T-helper 2 cell treated with Interferon-gamma antibody and Interleukin-4, amounts not matched to agents 5 μg/mL and 100 μg/mL, for 36 hours (primary cell): Measurements from ENCODE around the gene MOB2.

ENCODE experiments used
- DNase-seq: peaks from one replicate; pipeline ENCODE4 v3.0.0; 2021; ENCODE audit warnings: low spot score
- H3K27ac Mint-ChIP-seq: one replicate; pipeline ENCODE4 v1.8.0; 2021; ENCODE audit warnings: mild to moderate bottlenecking, mixed read lengths
- H3K27me3 Mint-ChIP-seq: one replicate; pipeline ENCODE4 v1.8.0; 2021; ENCODE audit warnings: low read depth, mixed read lengths
- H3K36me3 Mint-ChIP-seq: one replicate; pipeline ENCODE4 v1.8.0; 2021; ENCODE audit warnings: low read depth, mixed read lengths
- H3K4me1 Mint-ChIP-seq: one replicate; pipeline ENCODE4 v1.8.0; 2021; ENCODE audit warnings: low read depth, mixed read lengths
- H3K4me3 Mint-ChIP-seq: one replicate; pipeline ENCODE4 v1.8.0; 2022; ENCODE audit warnings: mild to moderate bottlenecking, moderate library complexity, mixed read lengths
- H3K9me3 Mint-ChIP-seq: one replicate; pipeline ENCODE4 v1.8.0; 2021; ENCODE audit warnings: mixed read lengths

Gene MOB2

DNA sequence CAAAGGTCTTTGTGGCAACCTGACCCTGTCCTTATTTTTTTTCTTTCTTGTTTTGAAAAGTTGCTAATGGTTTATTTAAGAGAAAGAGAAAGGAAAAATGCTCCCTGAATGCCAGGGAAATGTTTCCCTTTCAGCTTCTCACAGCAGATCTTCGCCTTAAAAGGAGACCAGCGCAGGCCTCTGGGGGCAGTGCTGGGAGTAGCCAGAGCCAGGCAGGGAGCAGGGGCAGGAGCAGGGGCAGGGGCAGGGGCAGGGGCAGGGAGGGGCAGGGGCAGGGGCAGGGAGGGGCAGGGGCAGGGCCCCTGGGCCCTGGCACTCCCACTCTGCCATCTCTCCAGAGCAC is 5.1 kb downstream of the MOB2 start:
- Mint-ChIP-seq H3K4me3 (no peak overlapping the region), H3K4me1 (no peaks in the 10 kb centered on the region), H3K36me3 (peaks cover 4% of the 10 kb centered on the region), H3K9me3 (no peaks in the 10 kb centered on the region), H3K27me3 (no peaks in the 10 kb centered on the region), H3K27ac (no peak overlapping the region)
- DNase-seq = no peak

DNA sequence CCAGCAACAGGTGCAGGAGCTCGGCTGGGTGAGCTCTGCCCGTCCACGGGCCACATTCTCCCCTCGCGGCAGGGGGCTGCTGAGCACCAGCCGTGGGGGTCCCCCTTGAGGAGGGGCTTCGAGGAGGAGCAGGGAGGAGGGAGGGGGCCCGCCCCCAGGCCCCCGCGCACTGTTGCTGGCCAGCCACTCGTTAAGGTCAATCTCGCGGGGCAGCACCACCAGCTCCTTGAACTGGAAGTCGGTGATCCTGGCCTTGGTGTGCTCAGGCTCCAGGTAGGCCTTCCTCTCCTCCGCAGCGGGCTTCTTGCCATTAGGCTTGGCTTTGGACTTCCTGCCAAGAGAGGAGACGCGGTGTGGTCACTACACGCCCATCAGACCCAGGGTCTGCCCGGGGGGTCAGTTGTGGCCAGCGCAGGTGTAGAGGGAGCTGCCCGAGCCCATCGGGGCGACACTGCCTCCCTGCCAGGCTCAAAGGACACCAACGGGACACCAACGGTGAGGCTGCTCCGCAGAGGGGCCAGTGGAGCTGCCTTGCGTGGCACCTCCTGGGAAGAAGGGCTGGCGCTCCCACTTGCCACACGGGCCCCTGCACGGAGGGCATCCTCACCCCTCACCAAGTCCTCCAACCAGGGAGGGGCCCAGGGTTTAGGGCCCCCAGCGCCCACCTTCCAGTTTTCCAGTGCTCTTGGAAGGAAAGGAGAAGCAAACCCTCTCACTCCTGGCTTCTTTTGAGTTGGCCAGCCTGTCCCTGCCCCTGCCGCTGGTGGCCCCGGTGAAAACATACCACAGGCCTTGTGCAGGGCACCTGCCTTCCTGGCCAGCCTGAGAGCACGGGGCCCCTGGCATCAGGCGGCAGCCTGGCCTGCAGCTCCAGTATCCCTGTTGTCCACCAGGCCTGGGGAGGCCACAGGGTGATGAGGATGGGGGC is 5.8 kb downstream of the MOB2 start:
- no peak for DNase-seq
- Mint-ChIP-seq H3K4me1 (no peaks in the 10 kb centered on the region), H3K27ac (no peak overlapping the region)

DNA sequence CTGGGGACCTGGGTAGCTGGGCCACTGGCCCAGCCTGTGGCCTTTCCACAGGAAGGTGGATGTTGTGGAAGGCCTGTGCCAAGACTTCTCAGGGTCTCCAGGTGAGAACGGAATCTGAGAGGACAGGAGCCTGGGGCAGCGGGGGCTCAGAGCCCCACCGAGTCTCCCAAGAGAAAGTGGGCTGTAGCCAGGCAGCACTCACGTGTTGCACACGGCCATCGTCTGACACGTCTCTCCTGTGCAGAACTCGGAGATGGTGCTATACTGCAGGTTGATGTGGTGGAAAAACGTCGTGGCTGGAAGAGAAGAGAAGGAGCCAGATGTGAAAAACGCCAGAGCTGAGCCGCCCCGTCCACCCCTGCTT is 6.4 kb downstream of the MOB2 start:
- no peaks in the 10 kb centered on the region for H3K9me3 Mint-ChIP-seq
- peaks cover 4% of the 10 kb centered on the region for H3K36me3 Mint-ChIP-seq
- no peak for DNase-seq
- H3K4me3 Mint-ChIP-seq = no peak overlapping the region
- no peak overlapping the region for H3K27ac Mint-ChIP-seq
- H3K27me3 Mint-ChIP-seq = no peaks in the 10 kb centered on the region
- no peaks in the 10 kb centered on the region for H3K4me1 Mint-ChIP-seq

More for the DNA sequence above, 5.8 kb downstream of the MOB2 start:
- Mint-ChIP-seq H3K27me3 (no peaks in the 10 kb centered on the region), H3K4me3 (no peak overlapping the region), H3K9me3 (no peaks in the 10 kb centered on the region), H3K36me3 (peaks cover 4% of the 10 kb centered on the region)

DNA sequence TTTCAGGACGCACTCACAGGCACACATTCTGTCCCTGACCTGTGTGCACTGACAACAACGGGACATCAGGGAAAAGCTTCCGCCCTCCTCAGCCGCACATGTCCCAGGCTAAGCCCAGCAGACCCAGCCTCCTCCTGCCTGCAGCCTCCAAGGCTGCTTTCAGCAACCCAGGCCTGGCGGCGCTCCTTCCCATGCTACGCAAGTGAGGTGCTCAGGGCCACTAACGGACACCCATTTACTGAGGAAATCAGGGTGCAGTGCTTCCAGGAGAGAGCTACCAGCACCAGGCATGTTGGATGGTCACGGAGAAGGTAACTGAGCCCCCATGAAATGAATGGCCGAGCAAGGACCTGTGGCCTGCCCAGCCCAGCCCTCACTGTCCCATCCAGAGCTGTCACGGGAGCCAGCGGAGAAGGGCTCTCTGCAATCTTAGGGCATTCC is 6.9 kb downstream of the MOB2 start:
- no peaks in the 10 kb centered on the region for H3K9me3 Mint-ChIP-seq
- no peaks in the 10 kb centered on the region for H3K27me3 Mint-ChIP-seq
- DNase-seq = no peak
- no peak overlapping the region for H3K27ac Mint-ChIP-seq
- H3K4me3 Mint-ChIP-seq = no peak overlapping the region
- H3K4me1 Mint-ChIP-seq = no peaks in the 10 kb centered on the region
- peaks cover 4% of the 10 kb centered on the region for H3K36me3 Mint-ChIP-seq

DNA sequence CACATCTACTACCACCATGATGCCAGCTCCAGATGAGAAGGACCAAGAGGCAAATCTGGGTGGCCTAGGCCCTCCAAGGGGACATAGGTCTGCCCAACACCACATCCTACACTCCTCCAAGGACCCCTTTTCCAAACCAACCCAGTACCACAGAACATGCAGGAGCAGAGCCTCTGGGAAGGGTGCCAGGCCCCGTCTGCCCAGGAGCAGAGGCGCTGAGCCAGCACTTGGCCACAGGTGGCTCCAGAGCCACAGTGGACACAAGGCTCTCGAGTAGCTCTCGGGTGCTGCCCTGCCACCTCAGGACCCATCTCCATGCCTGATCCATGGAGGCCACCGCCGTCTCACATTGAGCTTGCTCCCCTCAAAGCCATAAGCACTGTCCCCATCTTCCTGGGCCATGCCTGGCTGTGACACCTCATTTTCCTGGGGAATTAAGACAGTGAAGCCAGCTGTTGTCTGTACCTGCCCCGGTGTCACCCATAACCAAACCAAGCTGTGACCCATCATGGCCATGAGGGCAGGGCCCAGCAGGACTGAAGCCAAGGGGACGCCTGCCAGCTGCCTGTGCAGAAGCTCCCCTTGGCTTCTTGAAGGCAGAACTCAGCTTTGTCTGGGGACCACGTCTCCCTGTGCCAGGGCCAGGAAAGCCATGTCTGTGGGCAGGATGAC is 7.4 kb downstream of the MOB2 start:
- Mint-ChIP-seq H3K4me1 (no peaks in the 10 kb centered on the region), H3K27me3 (no peaks in the 10 kb centered on the region), H3K4me3 (no peak overlapping the region), H3K9me3 (no peaks in the 10 kb centered on the region), H3K27ac (no peak overlapping the region), H3K36me3 (peaks cover 4% of the 10 kb centered on the region)
- no peak for DNase-seq

DNA sequence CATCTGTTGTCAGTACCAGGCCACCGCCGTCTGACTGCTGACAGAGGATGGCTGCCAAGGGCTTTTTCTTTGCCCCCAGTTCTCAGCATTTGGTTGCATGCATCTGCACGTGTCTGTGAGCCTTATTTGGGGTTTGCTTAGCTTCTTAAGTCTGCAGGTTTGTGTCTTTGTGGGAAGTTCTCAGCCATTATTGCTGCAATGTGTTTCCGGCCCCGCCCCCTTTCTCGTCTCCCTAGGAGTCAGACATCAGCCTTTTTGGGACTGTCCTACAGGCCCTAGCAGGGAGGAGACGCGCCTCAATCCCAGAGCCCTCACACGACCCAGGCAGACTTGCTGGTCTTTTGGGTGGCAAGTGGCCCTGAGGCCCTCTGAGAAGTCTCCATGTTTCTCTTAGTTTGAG is 8.0 kb downstream of the MOB2 start:
- Mint-ChIP-seq H3K27me3 (no peaks in the 10 kb centered on the region), H3K4me1 (no peaks in the 10 kb centered on the region), H3K4me3 (no peak overlapping the region), H3K9me3 (no peaks in the 10 kb centered on the region), H3K27ac (peak overlapping the region; percentile 31), H3K36me3 (peaks cover 4% of the 10 kb centered on the region)
- DNase-seq = no peak

DNA sequence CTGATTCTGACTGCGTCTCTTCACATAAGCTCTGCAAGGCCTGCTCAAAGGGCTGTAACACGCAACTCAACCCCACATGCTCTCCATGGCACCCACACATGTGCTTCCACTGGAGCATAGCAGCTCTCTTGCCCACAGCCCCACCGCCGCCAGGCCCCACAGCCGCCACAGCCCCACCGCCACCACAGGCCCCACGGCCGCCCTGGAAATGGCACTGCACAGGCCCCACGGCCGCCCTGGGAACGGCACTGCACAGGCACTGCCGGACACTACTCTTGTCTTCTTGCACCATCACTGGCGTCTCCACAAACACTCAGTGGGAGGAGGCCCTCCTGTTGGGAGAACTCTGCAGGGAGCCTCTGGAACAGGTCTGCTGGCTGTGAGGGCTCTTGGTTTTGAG is 8.6 kb downstream of the MOB2 start:
- no peak overlapping the region for H3K27ac Mint-ChIP-seq

DNA sequence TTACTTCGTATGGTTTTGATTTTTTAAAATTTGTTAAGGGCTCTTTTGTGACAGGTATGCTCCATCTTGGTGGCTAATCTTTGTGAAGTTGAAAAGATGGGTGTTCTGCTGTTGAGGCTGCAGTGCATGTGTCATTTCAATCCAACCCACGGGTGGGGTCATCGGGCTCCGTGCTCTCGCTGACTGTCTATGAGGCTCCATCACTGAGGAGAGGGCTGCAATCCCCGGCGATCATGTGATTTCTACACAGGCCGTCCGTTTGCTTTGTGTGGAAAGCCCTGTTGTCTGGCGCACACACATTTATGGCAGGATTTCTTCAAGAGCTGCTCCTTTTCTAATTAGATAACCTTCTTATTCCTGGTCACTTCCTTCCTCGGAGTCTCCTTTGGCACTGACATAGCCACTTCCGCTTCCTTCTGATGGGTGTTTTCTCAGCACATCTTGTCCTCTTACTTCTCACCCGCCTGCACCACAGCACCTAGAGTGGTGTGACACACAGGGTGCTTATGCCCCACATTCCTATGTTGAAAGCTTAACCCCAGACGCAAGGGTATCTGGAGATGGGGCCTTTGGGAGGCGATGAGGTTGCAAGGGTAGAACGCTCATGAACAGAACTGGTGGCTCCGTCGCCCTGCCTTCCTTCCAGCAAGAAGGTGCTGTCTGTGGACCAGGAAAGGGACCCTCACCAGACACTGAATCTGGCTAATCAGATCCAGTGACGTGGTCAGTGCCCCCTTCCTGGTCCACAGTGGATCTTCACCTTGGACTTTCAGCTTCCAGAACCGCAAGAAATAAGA is 9.4 kb downstream of the MOB2 start:
- H3K27me3 Mint-ChIP-seq = no peaks in the 10 kb centered on the region
- H3K4me1 Mint-ChIP-seq = no peaks in the 10 kb centered on the region
- no peak for DNase-seq
- H3K27ac Mint-ChIP-seq = no peak overlapping the region
- H3K4me3 Mint-ChIP-seq = no peak overlapping the region
- no peaks in the 10 kb centered on the region for H3K9me3 Mint-ChIP-seq
- H3K36me3 Mint-ChIP-seq = peaks cover 4% of the 10 kb centered on the region

More for the DNA sequence above, 8.6 kb downstream of the MOB2 start:
- no peaks in the 10 kb centered on the region for H3K4me1 Mint-ChIP-seq
- DNase-seq = no peak
- peaks cover 4% of the 10 kb centered on the region for H3K36me3 Mint-ChIP-seq
- H3K4me3 Mint-ChIP-seq = no peak overlapping the region
- no peaks in the 10 kb centered on the region for H3K27me3 Mint-ChIP-seq
- H3K9me3 Mint-ChIP-seq = no peaks in the 10 kb centered on the region

DNA sequence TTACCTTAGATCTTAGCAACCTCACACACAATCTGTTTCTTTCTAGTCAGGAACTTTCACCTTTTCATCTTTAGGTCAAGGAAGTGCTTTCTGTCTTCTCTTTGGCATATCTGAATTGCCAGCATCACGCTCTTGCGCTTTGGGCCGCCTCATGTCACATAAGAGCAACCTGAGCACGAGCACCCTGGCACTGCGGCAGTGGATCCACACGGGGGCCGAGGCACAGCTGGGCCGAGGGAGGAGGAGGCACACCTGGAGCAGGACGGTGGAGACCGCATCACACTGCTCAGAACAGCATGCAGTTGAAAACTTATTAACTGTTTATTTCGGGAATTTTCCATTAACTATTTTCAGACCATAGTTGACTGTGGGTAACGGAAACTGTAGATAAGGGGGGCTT is 10.7 kb downstream of the MOB2 start:
- no peak for DNase-seq
- no peak overlapping the region for H3K4me3 Mint-ChIP-seq
- no peaks in the 10 kb centered on the region for H3K27me3 Mint-ChIP-seq
- no peak overlapping the region for H3K27ac Mint-ChIP-seq
- no peaks in the 10 kb centered on the region for H3K4me1 Mint-ChIP-seq
- peaks cover 4% of the 10 kb centered on the region for H3K36me3 Mint-ChIP-seq
- H3K9me3 Mint-ChIP-seq = no peaks in the 10 kb centered on the region

DNA sequence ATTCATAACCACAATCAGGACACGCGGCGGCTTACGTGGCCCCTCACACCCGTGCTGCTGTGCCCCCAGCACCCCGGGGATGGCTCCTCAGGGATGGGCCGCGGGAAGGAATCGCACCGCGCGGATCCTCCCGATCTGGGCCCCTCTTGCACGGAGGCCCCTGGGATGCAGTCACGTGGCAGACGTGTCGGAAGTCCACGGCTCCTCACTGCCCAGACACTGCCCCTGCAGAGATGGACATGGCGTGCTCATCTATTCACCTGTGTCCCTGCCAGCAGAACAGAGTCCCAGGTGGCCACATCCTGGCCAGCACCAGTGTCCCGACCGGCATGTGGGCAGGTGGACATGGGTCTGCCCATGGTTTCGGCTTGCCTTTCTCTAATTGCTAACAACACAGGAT is 12.8 kb downstream of the MOB2 start:
- DNase-seq = no peak
- Mint-ChIP-seq H3K36me3 (peaks cover 2% of the 10 kb centered on the region), H3K4me3 (no peak overlapping the region), H3K27ac (no peak overlapping the region), H3K9me3 (no peaks in the 10 kb centered on the region), H3K27me3 (no peaks in the 10 kb centered on the region), H3K4me1 (no peaks in the 10 kb centered on the region)

DNA sequence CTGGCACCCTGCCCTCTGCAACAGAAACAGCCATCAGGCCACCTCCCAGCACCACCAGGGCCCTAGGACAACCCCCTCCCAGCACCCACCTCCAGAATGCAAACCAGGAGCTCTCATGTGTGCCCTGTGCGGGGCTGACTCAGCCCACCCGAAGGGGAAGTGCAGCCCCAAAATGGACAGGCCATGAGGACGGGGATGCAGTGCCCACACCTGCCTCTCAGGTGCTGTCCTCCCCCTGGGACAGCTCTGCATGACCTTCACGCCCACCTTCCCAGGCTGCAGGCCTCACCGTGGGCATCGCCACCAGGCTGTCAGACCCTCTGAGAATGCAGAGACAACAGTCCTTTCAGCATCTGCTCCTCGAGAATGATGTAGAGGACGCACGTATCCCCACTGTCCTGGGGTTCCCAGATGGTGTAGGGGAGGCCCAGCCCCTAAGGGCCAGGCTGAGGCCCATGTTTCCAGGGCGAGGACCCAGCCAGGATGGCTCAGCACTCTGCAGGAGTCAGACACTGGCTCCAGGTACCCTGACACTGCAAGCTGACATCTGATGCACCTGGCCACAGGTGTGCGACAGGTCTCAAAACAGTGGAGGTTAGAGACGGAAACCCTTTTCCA is 13.5 kb downstream of the MOB2 start:
- H3K27me3 Mint-ChIP-seq = no peaks in the 10 kb centered on the region
- DNase-seq = no peak
- no peaks in the 10 kb centered on the region for H3K4me1 Mint-ChIP-seq
- H3K36me3 Mint-ChIP-seq = no peaks in the 10 kb centered on the region
- H3K4me3 Mint-ChIP-seq = no peak overlapping the region
- no peaks in the 10 kb centered on the region for H3K9me3 Mint-ChIP-seq
- H3K27ac Mint-ChIP-seq = no peak overlapping the region

DNA sequence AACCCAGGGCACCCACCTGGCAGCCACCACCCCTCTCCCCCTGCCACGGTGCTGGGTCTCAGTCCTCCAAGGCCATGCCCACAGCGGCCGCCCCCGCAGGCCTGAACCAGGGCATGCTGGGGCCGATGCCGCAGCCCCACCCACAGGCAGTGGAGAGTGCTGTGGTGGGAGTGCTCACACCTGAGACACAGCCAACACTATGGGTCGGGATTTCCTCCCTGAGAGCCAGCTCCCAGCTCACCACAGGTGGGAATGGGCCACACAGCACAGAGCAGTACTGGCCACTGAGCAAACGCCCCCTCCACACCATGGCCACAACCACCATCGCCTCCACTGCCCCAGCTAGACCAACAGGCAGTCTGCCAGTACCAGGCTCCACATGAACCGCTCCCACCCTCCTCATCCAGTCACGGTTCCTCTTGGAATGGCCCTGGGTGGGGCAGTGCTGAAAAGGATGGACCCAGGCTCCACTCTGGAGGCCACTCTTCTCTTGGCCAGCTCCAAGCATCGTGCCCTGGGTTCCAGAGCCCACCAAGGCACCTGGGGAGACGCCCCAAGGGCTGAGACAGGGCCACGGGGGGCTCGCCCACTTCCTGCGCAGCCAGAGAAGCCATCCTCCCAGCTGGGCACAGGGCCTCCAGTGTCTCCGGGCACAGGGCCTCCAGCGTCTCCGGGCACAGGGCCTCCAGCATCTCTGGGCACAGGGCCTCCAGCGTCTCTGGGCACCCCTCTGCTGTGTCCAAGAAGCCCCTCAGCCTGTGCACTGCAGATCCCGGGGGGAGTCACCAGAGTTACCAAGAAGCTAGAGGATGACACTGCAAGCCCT is 14.2 kb downstream of the MOB2 start:
- Mint-ChIP-seq H3K4me1 (no peaks in the 10 kb centered on the region), H3K36me3 (no peaks in the 10 kb centered on the region), H3K4me3 (no peak overlapping the region), H3K27ac (no peak overlapping the region), H3K27me3 (no peaks in the 10 kb centered on the region), H3K9me3 (no peaks in the 10 kb centered on the region)
- DNase-seq = no peak

DNA sequence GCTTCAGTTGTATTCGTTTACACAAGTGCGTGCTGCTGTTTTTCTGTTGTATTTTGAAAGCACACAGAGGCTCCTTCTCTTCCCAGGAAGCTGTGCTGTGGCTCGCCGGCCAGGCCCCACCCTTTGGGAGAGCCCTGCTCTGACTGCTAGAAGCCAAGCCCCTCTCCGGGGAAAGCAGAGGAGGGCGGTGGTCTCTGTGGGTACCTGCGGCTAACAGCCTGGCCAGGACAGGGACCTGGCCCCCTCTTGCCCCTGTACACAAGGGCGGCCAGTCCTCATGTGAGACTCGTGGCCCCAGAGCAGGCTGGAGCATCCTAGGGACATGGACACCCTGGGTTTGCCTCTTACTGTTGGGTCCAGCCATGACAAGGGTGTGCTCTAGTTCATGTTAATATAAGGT is 14.8 kb downstream of the MOB2 start:
- Mint-ChIP-seq H3K27ac (no peak overlapping the region), H3K27me3 (no peaks in the 10 kb centered on the region), H3K36me3 (no peaks in the 10 kb centered on the region), H3K4me1 (no peaks in the 10 kb centered on the region), H3K9me3 (no peaks in the 10 kb centered on the region), H3K4me3 (no peak overlapping the region)
- no peak for DNase-seq
